ENCODE measurements around the gene CGB2. TPM values are rescaled to one million over a fixed set of nuclear protein-coding genes. Genes with fewer than 3 reads are reported as not detected.
"Not testable (repeated sequence)": the region's sequence is repeated elsewhere in the genome, so short reads cannot be mapped to it uniquely, and the experiment has no call there.

The CGB2 gene
- total and polyA plus RNA-seq, 8 donors: not detected

GRCh38 chr19:49070416-49070815 lies 38.7 kb downstream of the CGB2 start:
- no peaks in the 10 kb centered on the region for H3K36me3 ChIP-seq
- intact Hi-C loops (cut with DNase I): no loop called here
- DNase-seq: no peak
- H3K4me1 ChIP-seq: no peaks in the 10 kb centered on the region
- FAIRE-seq: no peak
- H3K27ac ChIP-seq: no peak overlapping the region
- 89 to 97% methylated on average over 21 of the region's 21 CpGs for WGBS, 2 donors
- peaks cover 0 to 16% (median 0%) of the 10 kb centered on the region in 4 donors for H3K27me3 ChIP-seq
- H3K4me3 ChIP-seq: no peak overlapping the region
- no peaks in the 10 kb centered on the region for H3K9me3 ChIP-seq
- TF ChIP-seq CTCF (IDR thresholded peaks at IDR 0.05): no peak
- no peak for ATAC-seq

GRCh38 chr19:49071860-49072547 lies 40.3 kb downstream of the CGB2 start:
- DNase-seq (peak in 2 of 6 donors; percentile 51 to 76), ATAC-seq (no peak), FAIRE-seq (no peak)
- no peaks in the 10 kb centered on the region for H3K4me1 ChIP-seq
- no peak for TF ChIP-seq CTCF (IDR thresholded peaks at IDR 0.05)
- no peaks in the 10 kb centered on the region for H3K9me3 ChIP-seq
- H3K27me3 ChIP-seq: peaks cover 0 to 16% (median 0%) of the 10 kb centered on the region in 4 donors
- no peak overlapping the region for H3K27ac ChIP-seq
- 7 to 8% methylated on average over 60 to 93 of the region's 93 CpGs for WGBS, 2 donors
- no peak overlapping the region for H3K4me3 ChIP-seq
- intact Hi-C loops (cut with DNase I): no loop called here
- no peaks in the 10 kb centered on the region for H3K36me3 ChIP-seq

GRCh38 chr19:49073514-49074378 lies 42.1 kb downstream of the CGB2 start:
- Histone ChIP-seq H3K36me3 (no peaks in the 10 kb centered on the region), H3K4me1 (no peaks in the 10 kb centered on the region), H3K27me3 (peaks cover 0 to 16% (median 0%) of the 10 kb centered on the region in 4 donors), H3K27ac (no peak overlapping the region), H3K9me3 (no peaks in the 10 kb centered on the region), H3K4me3 (no peak overlapping the region)
- WGBS, 2 donors: 47 to 56% methylated on average over 23 of the region's 23 CpGs
- TF ChIP-seq CTCF (IDR thresholded peaks at IDR 0.05): no peak
- intact Hi-C loops (cut with DNase I): no loop called here
- DNase-seq (no peak), ATAC-seq (peak; percentile 32 to 64 (median 49)), FAIRE-seq (no peak)

GRCh38 chr19:49074869-49075268 lies 43.2 kb downstream of the CGB2 start:
- H3K27me3 ChIP-seq: peaks cover 0 to 16% (median 0%) of the 10 kb centered on the region in 4 donors
- H3K4me1 ChIP-seq; H3K4me3 ChIP-seq; H3K27ac ChIP-seq; H3K36me3 ChIP-seq; intact Hi-C loops (cut with DNase I); H3K9me3 ChIP-seq; FAIRE-seq: not testable (repeated sequence)
- ATAC-seq (peak; percentile 69 to 81 (median 77)), DNase-seq (peak; percentile 72 to 92 (median 80))
- peak; percentile 24 to 64 (median 40) for TF ChIP-seq CTCF (IDR thresholded peaks at IDR 0.05)
- 11 to 13% methylated on average over 8 to 9 of the region's 9 CpGs for WGBS, 2 donors

All from pancreas (tissue), 10 donors.